Psoas muscle (tissue), 8 donors: ENCODE data around the gene THRB. TPM values are rescaled to one million over a fixed set of nuclear protein-coding genes. Genes with fewer than 3 reads are reported as not detected.

Experiments used
- ATAC-seq, 4 donors: fragments of 200-7000 bp; cut with Tn5 transposase; one replicate each; pipeline ENCODE4 v1.9.1; 2020; ENCODE audit warnings: moderate library complexity in 3 of 4, mild to moderate bottlenecking in 2 of 4
- DNase-seq, 2 donors: peaks; one replicate each; pipeline ENCODE4 v3.0.0-alpha.2; 2020
- H3K27ac ChIP-seq: fragments of 200-600 bp; one replicate; pipeline ENCODE4 v1.8.0; 2022
- H3K27me3 ChIP-seq, 3 donors: fragments of 200-600 bp in 1 of 3; one replicate each; pipeline versions ENCODE4 v1.6.1 to v1.8.0; 2013 to 2022; ENCODE audit warnings: low read length in 2 of 3, mild to moderate bottlenecking in 2 of 3, moderate library complexity in 1 of 3; ENCODE audit not compliant: insufficient read depth in 3 of 3
- H3K36me3 ChIP-seq, 2 donors: fragments of 200-600 bp in 1 of 2; one replicate each; pipeline versions ENCODE4 v1.6.1 to v1.8.0; 2013 to 2022; ENCODE audit warnings: low read depth in 1 of 2, mild to moderate bottlenecking in 1 of 2, moderate library complexity in 1 of 2; ENCODE audit not compliant: insufficient read depth in 1 of 2
- H3K4me1 ChIP-seq: fragments of 200-600 bp; one replicate; pipeline ENCODE4 v1.8.0; 2022
- H3K4me3 ChIP-seq: fragments of 200-600 bp; one replicate; pipeline ENCODE4 v1.8.0; 2022; ENCODE audit warnings: mild to moderate bottlenecking
- H3K9me3 ChIP-seq: fragments of 200-600 bp; one replicate; pipeline ENCODE4 v1.8.0; 2022
- CTCF ChIP-seq: fragments of 200-600 bp; IDR thresholded peaks from one replicate; pipeline ENCODE4 v1.8.0; 2022; ENCODE audit warnings: antibody characterized with exemption
- WGBS, 3 donors: extraction: QIAGEN DNeasy Blood & Tissue Kit; methylation state at CpG; one replicate each; pipeline versions ENCODE4 v1.1.6 to v1.1.7; 2013; 5-methylcytosine and 5-hydroxymethylcytosine counted together
- intact Hi-C, 2 donors: fragments of 100-400 bp; cut with DNase I; formaldehyde crosslinking; loops; one replicate each; pipeline versions ENCODE4 v1.11.0 to v1.14.2; 2022
- long read RNA-seq, 2 donors: library from polyadenylated mRNA; unstranded; transcript quantifications; one replicate each; pipeline ENCODE4 v2.0.0, GENCODE V29; 2021
- polyA plus RNA-seq, 3 donors: library from polyadenylated mRNA; stranded (reverse); fragments of 200-250 nt; gene quantifications; one replicate each; pipeline ENCODE4 v1.2.3, GENCODE V29; 2013
- total RNA-seq, 4 donors: library from RNA; stranded (reverse); fragmentation: NEBNext Ultra II Directional in 2 of 4; extraction: Animal tissue kit (Norgen Biotek cat#: 25700) in 2 of 4; gene quantifications; one replicate each; pipeline versions ENCODE4 v1.2.1 to v1.2.4, GENCODE V29; 2021 to 2023
- donor health status: healthy with polysubstance abuse.
- donor health status: DM: no; HTN: no; CAD: no; lungs with moderate emphysema.
- donor health status: Bipolar disorder and iron deficiency.
- donor health status: healthy.
- donor health status: DM: yes; HTN: yes; CAD: no.
- donor health status: DM: no; HTN: no; CAD: no.
- donor health status: DM: no; HTN: no; CAD: no.
- donor health status: DM: yes; HTN: yes; CAD: no.

The THRB gene
- total RNA-seq (10 to 100 TPM; 29.1 to 38.6 (median 33.1) TPM), polyA plus RNA-seq (10 to 100 TPM; 11.5 to 33.3 (median 16.2) TPM)
- long read RNA-seq, donor 1, partial matches to known transcripts: 2 of 4 reads
- long read RNA-seq, donor 1, other reads (novel, unspliced or antisense): 2 of 4 reads
- long read RNA-seq, donor 2, full-length matches to known transcripts: 2 of 26 reads
- long read RNA-seq, donor 2, partial matches to known transcripts: 6 of 26 reads
- long read RNA-seq, donor 2, other reads (novel, unspliced or antisense): 18 of 26 reads

GRCh38 chr3:24494618-24495325 lies at the start of gene THRB:
Gene THRB (minus strand): TSS chr3:24494850.
- DNase-seq: peak; percentile 83 to 91
- 0% methylated on average over 68 to 80 of the region's 80 CpGs for WGBS, 3 donors
- no peaks in the 10 kb centered on the region for H3K36me3 ChIP-seq
- peak within 1 kb of the TSS; percentile 90 for H3K4me3 ChIP-seq
- intact Hi-C loops: loop anchor here (5.0 to 10.0 kb wide), 4 partner anchors 50 to 500 kb away; no protein-coding TSS in a partner anchor
- H3K9me3 ChIP-seq: no peaks in the 10 kb centered on the region
- H3K27ac ChIP-seq: peak within 1 kb of the TSS; percentile 96
- peak; percentile 46 for TF ChIP-seq CTCF
- peak; percentile 68 to 77 (median 73) for ATAC-seq
- no peaks in the 10 kb centered on the region for H3K27me3 ChIP-seq
- peaks cover 35% of the 10 kb centered on the region for H3K4me1 ChIP-seq

GRCh38 chr3:24541935-24542334 lies 47.3 kb upstream of the THRB start:
- Histone ChIP-seq H3K4me3 (no peak overlapping the region), H3K9me3 (no peaks in the 10 kb centered on the region), H3K27me3 (no peaks in the 10 kb centered on the region), H3K4me1 (peaks cover 21% of the 10 kb centered on the region), H3K27ac (no peak overlapping the region), H3K36me3 (no peaks in the 10 kb centered on the region)
- intact Hi-C loops: loop anchor here in 1 of 2 donors (10.0 kb wide), 1 partner anchor 47 kb away; the partner anchor contains the start of gene THRB
- no peak for DNase-seq
- WGBS, 3 donors: 90 to 97% (median 95%) methylated on average over 1 of the region's 1 CpG
- no peak for TF ChIP-seq CTCF
- no peak for ATAC-seq

- Histone ChIP-seq H3K4me1 (peaks cover 14% of the 10 kb centered on the region), H3K27ac (no peak overlapping the region), H3K27me3 (no peaks in the 10 kb centered on the region), H3K4me3 (no peak overlapping the region), H3K9me3 (no peaks in the 10 kb centered on the region), H3K36me3 (no peaks in the 10 kb centered on the region)
- ATAC-seq (no peak), DNase-seq (no peak)
- no peak for TF ChIP-seq CTCF
- intact Hi-C loops: loop anchor here in 1 of 2 donors (10.0 kb wide), 1 partner anchor 46 kb away; the partner anchor contains the start of gene THRB
- WGBS, 3 donors: 60 to 72% (median 64%) methylated on average over 2 of the region's 2 CpGs
Measured at GRCh38 chr3:24540821-24541220, 46.2 kb upstream of the THRB start.

DNA sequence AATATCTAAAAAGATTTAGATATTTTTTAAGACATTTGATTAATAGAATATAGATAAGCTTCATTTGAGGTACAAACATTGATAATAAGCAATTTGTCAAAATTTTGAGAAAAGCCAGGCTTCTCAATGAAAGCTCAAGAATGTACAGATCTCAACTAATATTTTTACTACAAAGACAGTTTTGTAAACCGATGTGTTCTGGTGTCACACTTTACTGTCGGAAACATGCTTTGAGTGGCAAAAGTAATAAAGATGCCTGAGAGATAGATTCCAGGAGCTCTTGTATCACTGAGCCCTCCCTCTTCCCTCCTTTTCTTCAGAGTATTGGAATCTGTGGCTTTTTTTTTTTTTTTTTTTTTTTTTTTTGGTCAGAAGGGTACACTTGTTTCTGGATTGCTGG lies 45.0 kb upstream of the THRB start:
- 69 to 87% (median 80%) methylated on average over 2 of the region's 2 CpGs for WGBS, 3 donors
- intact Hi-C loops: loop anchor here in 1 of 2 donors (10.0 kb wide), 1 partner anchor 45 kb away; the partner anchor contains the start of gene THRB
- no peaks in the 10 kb centered on the region for H3K27me3 ChIP-seq
- no peak overlapping the region for H3K27ac ChIP-seq
- peaks cover 5% of the 10 kb centered on the region for H3K4me1 ChIP-seq
- no peaks in the 10 kb centered on the region for H3K9me3 ChIP-seq
- no peak for TF ChIP-seq CTCF
- no peak overlapping the region for H3K4me3 ChIP-seq
- no peaks in the 10 kb centered on the region for H3K36me3 ChIP-seq
- DNase-seq (no peak), ATAC-seq (no peak)
